Retinal pigment epithelial cell (primary cell): ENCODE data around the gene SLC16A14.

Source experiments
- DNase-seq: peaks from one replicate; pipeline ENCODE4 v3.0.0-alpha.2; 2010; ENCODE audit warnings: low read depth
- H3K4me3 ChIP-seq: 2 replicates; pipeline ENCODE4 v1.5.1; 2011; ENCODE audit warnings: mild to moderate bottlenecking, low read length, control low read depth, moderate library complexity
- TF ChIP-seq, protein P1 (sequence below): conservative IDR thresholded peaks from 2 replicates; pipeline ENCODE4 v1.5.1; 2011; ENCODE audit warnings: low read depth, low read length, control low read depth, inconsistent platforms

Gene SLC16A14

DNA sequence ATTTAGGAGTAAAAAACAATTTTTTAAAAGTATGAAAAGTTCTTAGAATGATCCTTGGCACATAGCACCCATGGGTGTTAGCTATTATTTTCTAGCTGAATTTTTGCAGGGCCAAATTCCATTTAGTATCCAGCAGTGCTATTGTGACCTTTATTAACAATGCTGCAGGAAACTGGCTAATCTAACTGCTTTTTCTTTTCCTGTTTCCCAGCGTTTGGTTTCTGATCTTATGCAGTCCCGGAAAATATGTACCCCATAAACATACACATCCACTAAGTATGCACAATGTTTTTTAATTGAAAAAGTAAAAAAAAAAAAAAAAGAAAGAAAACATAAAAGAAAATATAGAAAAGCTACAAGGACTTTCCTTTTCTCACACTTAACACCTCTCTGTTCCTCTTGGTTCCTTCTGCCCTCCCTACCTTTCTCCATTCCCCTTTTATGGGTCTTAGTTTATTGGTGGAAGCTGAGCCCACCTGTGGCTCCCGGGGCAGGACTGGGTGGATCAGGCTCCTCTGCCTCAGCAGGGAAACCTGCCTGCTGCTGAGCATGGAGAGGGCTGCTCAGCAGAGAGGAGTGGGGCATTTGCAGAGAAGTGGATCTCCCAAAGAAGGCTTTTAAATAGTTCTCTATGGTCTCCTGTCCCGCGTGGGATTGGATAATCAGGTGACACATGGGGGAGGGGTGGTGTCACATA, 9.3 kb upstream of the SLC16A14 start:
- TF ChIP-seq, protein P1, sequence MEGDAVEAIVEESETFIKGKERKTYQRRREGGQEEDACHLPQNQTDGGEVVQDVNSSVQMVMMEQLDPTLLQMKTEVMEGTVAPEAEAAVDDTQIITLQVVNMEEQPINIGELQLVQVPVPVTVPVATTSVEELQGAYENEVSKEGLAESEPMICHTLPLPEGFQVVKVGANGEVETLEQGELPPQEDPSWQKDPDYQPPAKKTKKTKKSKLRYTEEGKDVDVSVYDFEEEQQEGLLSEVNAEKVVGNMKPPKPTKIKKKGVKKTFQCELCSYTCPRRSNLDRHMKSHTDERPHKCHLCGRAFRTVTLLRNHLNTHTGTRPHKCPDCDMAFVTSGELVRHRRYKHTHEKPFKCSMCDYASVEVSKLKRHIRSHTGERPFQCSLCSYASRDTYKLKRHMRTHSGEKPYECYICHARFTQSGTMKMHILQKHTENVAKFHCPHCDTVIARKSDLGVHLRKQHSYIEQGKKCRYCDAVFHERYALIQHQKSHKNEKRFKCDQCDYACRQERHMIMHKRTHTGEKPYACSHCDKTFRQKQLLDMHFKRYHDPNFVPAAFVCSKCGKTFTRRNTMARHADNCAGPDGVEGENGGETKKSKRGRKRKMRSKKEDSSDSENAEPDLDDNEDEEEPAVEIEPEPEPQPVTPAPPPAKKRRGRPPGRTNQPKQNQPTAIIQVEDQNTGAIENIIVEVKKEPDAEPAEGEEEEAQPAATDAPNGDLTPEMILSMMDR = no peak
- no peak for DNase-seq
- H3K4me3 ChIP-seq = no peak overlapping the region

- no peak for DNase-seq
- TF ChIP-seq, protein P1 = no peak
- H3K4me3 ChIP-seq = no peak overlapping the region
Observed at GRCh38 chr2:230076819-230077218, 8.1 kb upstream of the SLC16A14 start.

- no peak for DNase-seq
- H3K4me3 ChIP-seq = no peak overlapping the region
- TF ChIP-seq, protein P1 = peak; percentile 1
Observed at GRCh38 chr2:230075988-230076631, 7.4 kb upstream of the SLC16A14 start.

DNA sequence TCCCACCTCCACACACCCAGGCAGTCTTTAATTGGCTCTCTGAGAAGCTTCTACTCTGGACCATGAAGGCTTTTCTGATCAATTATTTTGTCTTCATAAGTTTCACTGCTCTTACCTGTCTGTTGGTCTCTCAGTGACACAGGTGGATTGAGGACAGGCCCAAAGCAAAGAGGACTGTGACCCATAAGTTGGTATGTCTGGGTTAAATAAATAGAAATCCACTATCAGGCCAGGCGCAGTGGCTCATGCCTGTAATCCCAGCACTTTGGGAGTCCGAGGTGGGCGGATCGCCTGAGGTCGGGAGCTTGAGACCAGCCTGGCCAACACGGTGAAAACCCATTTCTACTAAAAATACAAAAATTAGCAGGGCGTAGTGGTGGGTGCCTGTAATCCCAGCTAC, 2.7 kb upstream of the SLC16A14 start:
- no peak overlapping the region for H3K4me3 ChIP-seq
- TF ChIP-seq, protein P1 = no peak
- DNase-seq = no peak

GRCh38 chr2:230069402-230069801, 678 bp upstream of the SLC16A14 start:
- no peak for DNase-seq
- TF ChIP-seq, protein P1 = no peak
- no peak overlapping the region for H3K4me3 ChIP-seq

GRCh38 chr2:230068016-230068650, 591 bp downstream of the SLC16A14 start:
- no peak for DNase-seq
- TF ChIP-seq, protein P1 = peak; percentile 31
- peak overlapping the region; percentile 59 for H3K4me3 ChIP-seq
